ENCODE measurements around the gene STK38L.

DNA sequence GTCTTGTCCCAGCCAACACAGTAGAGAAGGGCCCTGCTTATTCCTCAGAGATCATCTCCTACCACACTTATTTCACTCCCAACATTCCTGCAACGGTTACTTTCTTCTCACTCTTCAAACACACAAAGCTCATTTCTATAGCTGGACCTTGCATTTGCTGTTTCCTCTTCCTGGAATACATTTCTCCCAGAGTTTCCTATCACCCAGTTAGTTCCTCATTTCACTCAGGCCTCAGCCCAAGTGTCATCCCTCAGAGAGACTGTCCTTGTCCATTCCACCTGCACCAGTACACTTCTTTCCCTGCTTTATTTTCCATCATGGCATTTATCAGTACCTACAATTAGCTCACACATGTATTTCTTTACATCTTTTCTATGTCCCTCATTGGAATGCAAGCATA, 14.7 kb upstream of the STK38L start:
- TF ChIP-seq, protein P1, sequence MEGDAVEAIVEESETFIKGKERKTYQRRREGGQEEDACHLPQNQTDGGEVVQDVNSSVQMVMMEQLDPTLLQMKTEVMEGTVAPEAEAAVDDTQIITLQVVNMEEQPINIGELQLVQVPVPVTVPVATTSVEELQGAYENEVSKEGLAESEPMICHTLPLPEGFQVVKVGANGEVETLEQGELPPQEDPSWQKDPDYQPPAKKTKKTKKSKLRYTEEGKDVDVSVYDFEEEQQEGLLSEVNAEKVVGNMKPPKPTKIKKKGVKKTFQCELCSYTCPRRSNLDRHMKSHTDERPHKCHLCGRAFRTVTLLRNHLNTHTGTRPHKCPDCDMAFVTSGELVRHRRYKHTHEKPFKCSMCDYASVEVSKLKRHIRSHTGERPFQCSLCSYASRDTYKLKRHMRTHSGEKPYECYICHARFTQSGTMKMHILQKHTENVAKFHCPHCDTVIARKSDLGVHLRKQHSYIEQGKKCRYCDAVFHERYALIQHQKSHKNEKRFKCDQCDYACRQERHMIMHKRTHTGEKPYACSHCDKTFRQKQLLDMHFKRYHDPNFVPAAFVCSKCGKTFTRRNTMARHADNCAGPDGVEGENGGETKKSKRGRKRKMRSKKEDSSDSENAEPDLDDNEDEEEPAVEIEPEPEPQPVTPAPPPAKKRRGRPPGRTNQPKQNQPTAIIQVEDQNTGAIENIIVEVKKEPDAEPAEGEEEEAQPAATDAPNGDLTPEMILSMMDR (IDR thresholded peaks at IDR 0.05) = no peak
- no peak for TF ChIP-seq EP300 (IDR thresholded peaks at IDR 0.05)
- TF ChIP-seq POLR2A (IDR thresholded peaks at IDR 0.05; ENCODE audit: low read depth) = no peak
- TF ChIP-seq POLR2AphosphoS5 (IDR thresholded peaks at IDR 0.05) = no peak

All from esophagus muscularis mucosa (tissue), 4 donors.